Fibroblast of villous mesenchyme (primary cell): ENCODE results near the gene PCYT2. TPM values are rescaled to one million over a fixed set of nuclear protein-coding genes. Genes with fewer than 3 reads are reported as not detected.

Experiments used
- DNase-seq: peaks from one replicate; pipeline ENCODE4 v3.0.0-alpha.2; 2010; ENCODE audit warnings: low read depth
- H3K4me3 ChIP-seq: 2 replicates; pipeline ENCODE4 v1.5.1; 2011; ENCODE audit warnings: low read depth, mild to moderate bottlenecking, low read length
- CTCF ChIP-seq: IDR thresholded peaks from 2 replicates; pipeline ENCODE4 v1.5.1; 2012; ENCODE audit warnings: low read depth, mild to moderate bottlenecking, low read length; ENCODE audit not compliant: insufficient read depth
- total RNA-seq: library from RNA; depleted of rRNA; stranded (reverse); fragments of >200 nt; gene quantifications from 2 replicates; pipeline ENCODE4 v1.2.3, GENCODE V29; 2012

PCYT2 gene
- total RNA-seq, 1 donor, result 70.8 TPM

GRCh38 chr17:81914103-81914850 is 3.1 kb upstream of the PCYT2 start:
- TF ChIP-seq CTCF, result no peak
- DNase-seq, result no peak
- no peak overlapping the region for H3K4me3 ChIP-seq

GRCh38 chr17:81913394-81914102 is 2.3 kb upstream of the PCYT2 start:
- no peak for DNase-seq
- no peak for TF ChIP-seq CTCF
- no peak overlapping the region for H3K4me3 ChIP-seq

- no peak for TF ChIP-seq CTCF
- H3K4me3 ChIP-seq, result no peak overlapping the region
- DNase-seq, result no peak
Measured at GRCh38 chr17:81912441-81913309, 1.5 kb upstream of the PCYT2 start.

- no peak for DNase-seq
- H3K4me3 ChIP-seq, result no peak overlapping the region
- TF ChIP-seq CTCF, result no peak
Measured at GRCh38 chr17:81911969-81912368, 770 bp upstream of the PCYT2 start.

GRCh38 chr17:81910840-81911276 is 341 bp downstream of the PCYT2 start:
- TF ChIP-seq CTCF, result no peak
- peak overlapping the region; percentile 78 for H3K4me3 ChIP-seq
- no peak for DNase-seq

GRCh38 chr17:81909966-81910839 is 996 bp downstream of the PCYT2 start:
- TF ChIP-seq CTCF, result no peak
- DNase-seq, result no peak
- peak overlapping the region; percentile 78 for H3K4me3 ChIP-seq
